B cell (primary cell): Measurements from ENCODE around the gene UBE2G2. TPM values are rescaled to one million over a fixed set of nuclear protein-coding genes. Genes with fewer than 3 reads are reported as not detected.

Experiments
- ATAC-seq: fragments of 200-7000 bp; cut with Tn5 transposase; one replicate; pipeline ENCODE4 v1.10.0; 2021; ENCODE audit warnings: low read depth, mild to moderate bottlenecking, moderate number of reproducible peaks, moderate library complexity
- CTCF ChIA-PET: fragments of 350-600 bp; sonication (Branson Sonifier 250); formaldehyde crosslinking; loops from one replicate; lab custom pipeline; 2021; ENCODE audit warnings: antibody characterized with exemption, inconsistent platforms; lab: Charles Lee
- POLR2A ChIA-PET: fragments of 350-600 bp; sonication (Branson Sonifier 250); formaldehyde crosslinking; loops from one replicate; lab custom pipeline; 2021; ENCODE audit warnings: antibody characterized with exemption; lab: Charles Lee
- DNase-seq: peaks from one replicate; pipeline ENCODE4 v3.0.0; 2013
- H2AFZ ChIP-seq: 2 replicates; pipeline ENCODE4 v1.6.1; 2012; ENCODE audit warnings: mild to moderate bottlenecking, low read depth, low read length; ENCODE audit not compliant: insufficient read depth, poor library complexity, severe bottlenecking
- H3K27ac ChIP-seq, 2 donors: 1 replicate in 1 of 2; 2 replicates in 1 of 2; pipeline ENCODE4 v1.5.1; 2012 to 2013; ENCODE audit warnings: low read length in 2 of 2, mild to moderate bottlenecking in 2 of 2, moderate library complexity in 1 of 2
- H3K27me3 ChIP-seq, 4 experiments: fragments of 200-600 bp in 1 of 4; sonication (generic) in 1 of 4; replicated peaks in 1 of 4; 1 replicate in 2 of 4; 2 replicates in 2 of 4; pipeline versions ENCODE4 v1.6.1 to v1.7.0; 2013 to 2016; ENCODE audit warnings: low read length in 3 of 4, mild to moderate bottlenecking in 2 of 4, mixed read lengths in 1 of 4, moderate library complexity in 1 of 4; ENCODE audit not compliant: insufficient read depth in 4 of 4, control insufficient read depth in 3 of 4; ENCODE audit errors: control extremely low read depth in 1 of 4
- H3K36me3 ChIP-seq, 2 experiments: replicated peaks in 1 of 2; 1 replicate in 1 of 2; 2 replicates in 1 of 2; pipeline versions ENCODE4 v1.6.1 to v1.7.1; 2013; ENCODE audit warnings: low read length in 1 of 2; ENCODE audit not compliant: insufficient read depth in 2 of 2, control insufficient read depth in 1 of 2; ENCODE audit errors: control extremely low read depth in 1 of 2, extremely low read depth in 1 of 2
- H3K4me1 ChIP-seq, 2 donors: fragments of 200-600 bp in 1 of 2; sonication (generic) in 1 of 2; 1 replicate in 1 of 2; 2 replicates in 1 of 2; pipeline versions ENCODE4 v1.5.1 to v1.6.1; 2013 to 2017; ENCODE audit warnings: low read length in 2 of 2; ENCODE audit not compliant: control insufficient read depth in 2 of 2, insufficient read depth in 2 of 2
- H3K4me2 ChIP-seq: replicated peaks from 2 replicates; pipeline ENCODE3; 2012; ENCODE audit warnings: mild to moderate bottlenecking, low read depth, low read length; ENCODE audit not compliant: poor library complexity, severe bottlenecking
- H3K4me3 ChIP-seq, 5 experiments: fragments of 200-600 bp in 1 of 5; sonication (generic) in 1 of 5; 1 replicate in 3 of 5; 2 replicates in 2 of 5; pipeline versions ENCODE4 v1.5.1 to v1.7.0; 2011 to 2016; ENCODE audit warnings: low read length in 4 of 5, mild to moderate bottlenecking in 4 of 5, low read depth in 2 of 5, control low read depth in 1 of 5, moderate library complexity in 1 of 5; ENCODE audit not compliant: insufficient read depth in 1 of 5; ENCODE audit errors: control extremely low read depth in 1 of 5, extremely low read depth in 1 of 5
- H3K79me2 ChIP-seq: fragments of 200-600 bp; sonication (generic); one replicate; pipeline ENCODE4 v1.6.0; 2016; ENCODE audit warnings: low read length; ENCODE audit not compliant: control insufficient read depth, insufficient read depth
- H3K9ac ChIP-seq: fragments of 200-600 bp; sonication (generic); 2 replicates; pipeline ENCODE4 v1.6.1; 2017; ENCODE audit warnings: mild to moderate bottlenecking, low read length, moderate library complexity
- H3K9me3 ChIP-seq, 3 donors: one replicate each; pipeline versions ENCODE4 v1.6.1 to v1.7.1; 2013; ENCODE audit warnings: low read length in 2 of 3; ENCODE audit not compliant: control insufficient read depth in 2 of 3, insufficient read depth in 1 of 3; ENCODE audit errors: control extremely low read depth in 1 of 3
- H4K20me1 ChIP-seq: 2 replicates; pipeline ENCODE4 v1.6.0; 2012; ENCODE audit warnings: mild to moderate bottlenecking, low read length; ENCODE audit not compliant: insufficient read depth, control insufficient read depth, poor library complexity, severe bottlenecking
- H3K27ac Mint-ChIP-seq: one replicate; pipeline ENCODE4 v1.8.0; 2021; ENCODE audit warnings: mixed read lengths
- H3K27me3 Mint-ChIP-seq: one replicate; pipeline ENCODE4 v1.8.0; 2021; ENCODE audit warnings: mixed read lengths
- H3K4me1 Mint-ChIP-seq: one replicate; pipeline ENCODE4 v1.8.0; 2021; ENCODE audit warnings: mixed read lengths
- H3K4me3 Mint-ChIP-seq: one replicate; pipeline ENCODE4 v1.8.0; 2021; ENCODE audit warnings: mixed read lengths
- H3K9me3 Mint-ChIP-seq: one replicate; pipeline ENCODE4 v1.8.0; 2022; ENCODE audit warnings: mixed read lengths; ENCODE audit not compliant: insufficient read depth
- CTCF ChIP-seq: fragments of 200-600 bp; IDR thresholded peaks from one replicate; pipeline ENCODE4 v1.8.0; 2022; ENCODE audit warnings: antibody characterized with exemption, mild to moderate bottlenecking
- EZH2 ChIP-seq: IDR thresholded peaks from 2 replicates; pipeline ENCODE4 v1.6.1; 2012; ENCODE audit warnings: borderline replicate concordance, low read depth, mild to moderate bottlenecking, moderate library complexity, low read length; ENCODE audit not compliant: insufficient read depth, poor library complexity, severe bottlenecking
- WGBS: methylation state at CpG from one replicate; pipeline ENCODE4 v1.1.5; 2013; ENCODE audit warnings: missing lambda C conversion rate; ENCODE audit not compliant: insufficient coverage; 5-methylcytosine and 5-hydroxymethylcytosine counted together
- intact Hi-C: fragments of 100-400 bp; cut with micrococcal nuclease; formaldehyde crosslinking; loops from one replicate; pipeline ENCODE4 v1.10.0; 2022
- polyA plus RNA-seq: library from polyadenylated mRNA; depleted of rRNA; stranded (reverse); fragments of >200 nt; gene quantifications from 2 replicates; pipeline ENCODE4 v1.2.3, GENCODE V29; 2012
- total RNA-seq, 2 donors: library from RNA; stranded (reverse); fragments of 120-200 nt in 1 of 2; gene quantifications; 1 replicate in 1 of 2; 2 replicates in 1 of 2; pipeline versions ENCODE4 v1.2.3 to v1.2.4, GENCODE V29; 2013 to 2022

The UBE2G2 gene
- total and polyA plus RNA-seq, 2 donors (not counting 1 experiment from before 2014, with no cell fraction given), result 96.4 to 109 TPM

- peaks cover 16 to 18% of the 10 kb centered on the region in 2 donors for H3K4me1 ChIP-seq
- Mint-ChIP-seq H3K27ac (no peak overlapping the region), H3K4me1 (peaks cover 17% of the 10 kb centered on the region), H3K4me3 (no peak overlapping the region), H3K27me3 (peaks cover 2% of the 10 kb centered on the region), H3K9me3 (no peaks in the 10 kb centered on the region)
- H3K27me3 ChIP-seq, result peaks cover 0 to 10% (median 2%) of the 10 kb centered on the region in 4 experiments
- intact Hi-C loops, result no loop called here
- TF ChIP-seq EZH2 (no peak), CTCF (no peak)
- H3K36me3 ChIP-seq, result peaks cover 0 to 50% of the 10 kb centered on the region in 2 experiments
- no peak overlapping the region for H3K27ac ChIP-seq
- peaks cover 31% of the 10 kb centered on the region for H4K20me1 ChIP-seq
- H3K4me3 ChIP-seq, result no peak overlapping the region
- peaks cover 18% of the 10 kb centered on the region for H3K79me2 ChIP-seq
- H3K9ac ChIP-seq, result no peak overlapping the region
- ChIA-PET CTCF (no interaction called here), POLR2A (no interaction called here)
- no peaks in the 10 kb centered on the region for H3K9me3 ChIP-seq
- no peak overlapping the region for H2AFZ ChIP-seq
- H3K4me2 ChIP-seq, result no peak overlapping the region
- ATAC-seq (no peak), DNase-seq (no peak)
- WGBS, result 94% methylated on average over 6 of the region's 12 CpGs
Observed at GRCh38 chr21:44849616-44850130, 48.1 kb upstream of the UBE2G2 start.

DNA sequence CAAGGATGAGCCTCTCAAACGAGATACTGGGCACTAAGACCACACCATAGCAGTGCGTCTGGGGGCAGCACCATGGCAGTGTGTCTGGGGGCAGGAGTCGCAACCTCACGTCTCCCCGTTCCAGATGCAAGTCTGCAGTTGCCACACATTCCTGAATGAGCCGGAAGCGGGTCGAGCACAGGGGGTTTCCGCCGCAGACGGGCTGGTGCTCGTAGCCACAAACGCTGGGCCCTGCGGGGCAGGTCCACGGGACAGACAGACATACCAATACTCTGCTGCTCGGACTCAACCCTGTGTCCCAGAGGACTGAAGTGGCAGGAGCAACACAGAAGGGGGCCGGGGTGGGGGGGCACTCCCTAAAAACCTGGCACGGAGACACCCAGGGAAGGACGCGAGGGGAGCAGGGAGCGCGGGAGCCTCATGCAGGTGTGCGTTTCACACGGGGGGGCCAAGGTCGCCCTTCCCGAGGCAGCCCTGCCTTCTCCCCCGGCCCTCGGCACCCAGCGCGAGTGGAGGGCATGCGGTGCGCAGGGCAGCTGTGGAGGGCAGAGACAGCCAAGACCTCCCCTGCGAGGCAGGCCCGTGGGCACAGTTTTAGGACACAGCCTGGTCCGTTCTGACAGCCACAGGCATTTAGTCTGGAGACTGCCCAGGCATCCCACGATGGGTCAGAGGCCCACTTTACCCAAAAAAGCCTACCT is 47.4 kb upstream of the UBE2G2 start:
- CTCF ChIA-PET, result interaction anchor here (0.7 kb wide), 1 partner anchor 899 kb away, joined by 3 read pairs; no protein-coding TSS in a partner anchor
- POLR2A ChIA-PET, result no interaction called here
- intact Hi-C loops, result no loop called here
- Histone ChIP-seq H3K9me3 (no peaks in the 10 kb centered on the region), H3K79me2 (peaks cover 11% of the 10 kb centered on the region), H4K20me1 (peaks cover 24% of the 10 kb centered on the region), H3K36me3 (peaks cover 0 to 43% of the 10 kb centered on the region in 2 experiments), H3K27ac (no peak overlapping the region), H3K4me1 (peaks cover 16 to 17% of the 10 kb centered on the region in 2 donors), H3K4me2 (no peak overlapping the region), H3K27me3 (peaks cover 0 to 10% (median 2%) of the 10 kb centered on the region in 4 experiments), H2AFZ (no peak overlapping the region), H3K4me3 (no peak overlapping the region), H3K9ac (no peak overlapping the region)
- no peak for DNase-seq
- TF ChIP-seq EZH2, result no peak
- no peak for TF ChIP-seq CTCF
- H3K27me3 Mint-ChIP-seq, result peaks cover 6% of the 10 kb centered on the region
- H3K4me1 Mint-ChIP-seq, result peaks cover 18% of the 10 kb centered on the region
- H3K9me3 Mint-ChIP-seq, result no peaks in the 10 kb centered on the region
- H3K4me3 Mint-ChIP-seq, result no peak overlapping the region
- ATAC-seq, result no peak
- H3K27ac Mint-ChIP-seq, result no peak overlapping the region
- WGBS, result 95% methylated on average over 36 of the region's 36 CpGs
